GF-D8 (cell line): ENCODE data around the gene ITGB6.

ENCODE experiments used
- DNase-seq: peaks from one replicate; lab custom pipeline; 2025; lab: John Stamatoyannopoulos, UW

The ITGB6 gene, protein sequence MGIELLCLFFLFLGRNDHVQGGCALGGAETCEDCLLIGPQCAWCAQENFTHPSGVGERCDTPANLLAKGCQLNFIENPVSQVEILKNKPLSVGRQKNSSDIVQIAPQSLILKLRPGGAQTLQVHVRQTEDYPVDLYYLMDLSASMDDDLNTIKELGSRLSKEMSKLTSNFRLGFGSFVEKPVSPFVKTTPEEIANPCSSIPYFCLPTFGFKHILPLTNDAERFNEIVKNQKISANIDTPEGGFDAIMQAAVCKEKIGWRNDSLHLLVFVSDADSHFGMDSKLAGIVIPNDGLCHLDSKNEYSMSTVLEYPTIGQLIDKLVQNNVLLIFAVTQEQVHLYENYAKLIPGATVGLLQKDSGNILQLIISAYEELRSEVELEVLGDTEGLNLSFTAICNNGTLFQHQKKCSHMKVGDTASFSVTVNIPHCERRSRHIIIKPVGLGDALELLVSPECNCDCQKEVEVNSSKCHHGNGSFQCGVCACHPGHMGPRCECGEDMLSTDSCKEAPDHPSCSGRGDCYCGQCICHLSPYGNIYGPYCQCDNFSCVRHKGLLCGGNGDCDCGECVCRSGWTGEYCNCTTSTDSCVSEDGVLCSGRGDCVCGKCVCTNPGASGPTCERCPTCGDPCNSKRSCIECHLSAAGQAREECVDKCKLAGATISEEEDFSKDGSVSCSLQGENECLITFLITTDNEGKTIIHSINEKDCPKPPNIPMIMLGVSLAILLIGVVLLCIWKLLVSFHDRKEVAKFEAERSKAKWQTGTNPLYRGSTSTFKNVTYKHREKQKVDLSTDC

DNA sequence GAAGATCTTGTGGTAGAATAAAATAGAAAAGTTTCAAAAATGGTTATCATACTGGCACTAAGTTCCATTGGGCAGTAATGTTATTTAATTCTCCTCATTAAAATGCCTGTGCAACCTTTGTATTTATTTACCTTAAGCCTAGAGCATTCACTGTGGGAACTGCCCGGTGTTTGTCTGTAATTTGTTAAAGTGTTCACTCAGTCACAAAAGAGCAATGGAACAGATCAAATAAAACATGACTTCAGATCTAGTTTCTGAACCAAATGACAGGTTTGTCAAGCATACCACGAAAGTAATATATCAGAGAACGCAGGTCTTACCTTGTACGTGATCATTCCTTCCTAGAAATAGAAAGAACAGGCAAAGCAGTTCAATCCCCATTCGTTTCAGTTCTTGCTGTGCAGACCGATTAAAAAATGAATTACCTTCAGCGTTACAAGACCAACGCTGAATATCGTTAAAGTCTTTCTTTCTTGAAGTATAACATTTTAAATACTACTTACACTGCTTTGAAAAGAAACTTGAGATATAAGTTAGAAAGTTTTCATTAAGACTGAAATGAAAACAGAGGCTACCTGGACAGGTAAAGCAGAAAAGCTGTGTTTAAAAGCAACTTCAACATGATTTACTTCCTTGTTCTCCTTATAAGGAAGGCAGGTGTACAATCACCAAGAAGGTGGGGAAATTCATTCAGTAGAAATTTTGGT, at the start of gene ITGB6:
Gene ITGB6 (minus strand): TSS at position 590 of the 707 bp plus-strand sequence. CDS start 209 bp downstream, at position 381.
- DNase-seq = no peak

DNA sequence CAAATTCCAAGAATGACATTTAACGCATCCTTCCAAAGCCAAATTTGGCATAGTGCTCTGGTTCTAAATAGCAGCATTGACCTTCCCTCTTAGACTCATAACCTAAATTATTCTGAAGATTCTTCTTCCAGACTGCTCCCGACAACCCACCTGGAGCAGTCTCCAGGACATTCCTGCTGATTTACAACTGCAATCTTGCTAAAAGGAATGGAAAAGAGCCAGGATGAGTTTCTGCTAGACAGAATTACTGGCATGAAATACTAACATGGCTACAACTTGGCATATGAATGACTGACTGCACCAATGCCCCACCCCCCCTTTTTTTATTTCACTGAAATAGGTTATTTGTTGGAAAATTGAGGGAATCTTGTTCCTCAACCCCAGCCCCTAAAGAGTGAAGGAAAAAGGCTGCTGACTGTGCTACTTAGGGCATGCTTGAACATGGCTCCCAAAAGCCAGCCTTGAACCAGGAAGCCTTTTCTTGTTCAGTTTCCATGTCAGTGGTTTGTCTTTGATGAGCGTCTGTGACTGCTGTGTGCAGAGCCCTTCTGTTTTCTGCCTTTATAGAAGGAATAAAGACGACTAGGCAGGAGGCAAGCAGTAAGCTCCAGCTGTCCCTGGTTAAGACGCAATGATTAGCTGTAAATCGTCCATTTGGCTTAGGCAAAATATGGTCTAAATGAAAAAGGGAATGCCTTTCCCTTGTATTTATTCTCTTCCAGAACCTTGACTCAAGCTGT, 47.4 kb upstream of the ITGB6 start:
- DNase-seq = no peak

DNA sequence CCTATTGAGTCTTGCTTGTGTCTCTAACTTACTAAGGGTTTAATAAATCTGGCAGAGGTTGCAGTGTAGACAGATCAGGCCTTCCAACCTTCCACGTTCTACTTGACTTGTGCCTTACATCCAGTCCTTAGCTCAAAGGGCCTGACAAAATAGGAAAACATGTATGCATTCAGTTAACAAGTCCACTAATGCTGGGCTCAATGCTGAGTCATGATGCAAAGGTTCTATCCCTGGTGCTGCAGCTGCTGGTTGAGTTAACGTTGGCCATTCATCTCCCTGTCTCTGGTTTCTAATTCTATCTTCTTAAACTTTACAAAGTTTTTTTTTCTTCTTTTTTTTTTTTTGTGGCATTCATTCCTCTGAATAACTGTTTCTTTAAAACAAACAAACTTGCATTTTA, 46.3 kb upstream of the ITGB6 start:
- no peak for DNase-seq

DNA sequence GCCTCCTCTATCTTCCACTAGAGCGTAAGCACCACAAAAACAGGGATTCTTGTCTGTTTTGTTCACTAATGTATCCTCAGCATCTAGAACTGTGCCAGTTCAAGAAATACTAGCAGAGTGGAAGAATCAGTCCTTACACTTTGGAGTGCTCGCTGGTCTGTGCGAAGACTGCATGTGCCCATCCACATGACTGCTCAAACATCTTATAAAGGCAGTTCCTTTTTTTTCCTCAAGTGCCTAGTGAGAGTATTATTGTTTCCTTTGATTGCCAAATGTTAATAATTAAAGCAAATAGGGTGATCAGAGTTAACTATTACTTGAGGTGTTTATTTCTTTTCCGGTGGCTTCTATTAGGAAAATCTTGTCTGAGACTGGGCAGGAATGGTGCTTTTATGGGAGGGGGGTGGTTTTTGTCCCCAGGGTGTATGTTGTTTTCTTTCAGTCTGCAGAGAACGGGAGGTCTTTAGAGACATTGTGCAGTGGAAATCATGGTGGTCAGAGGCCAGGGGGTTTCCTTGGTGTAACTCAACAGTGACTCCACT, 45.6 kb upstream of the ITGB6 start:
- no peak for DNase-seq

DNA sequence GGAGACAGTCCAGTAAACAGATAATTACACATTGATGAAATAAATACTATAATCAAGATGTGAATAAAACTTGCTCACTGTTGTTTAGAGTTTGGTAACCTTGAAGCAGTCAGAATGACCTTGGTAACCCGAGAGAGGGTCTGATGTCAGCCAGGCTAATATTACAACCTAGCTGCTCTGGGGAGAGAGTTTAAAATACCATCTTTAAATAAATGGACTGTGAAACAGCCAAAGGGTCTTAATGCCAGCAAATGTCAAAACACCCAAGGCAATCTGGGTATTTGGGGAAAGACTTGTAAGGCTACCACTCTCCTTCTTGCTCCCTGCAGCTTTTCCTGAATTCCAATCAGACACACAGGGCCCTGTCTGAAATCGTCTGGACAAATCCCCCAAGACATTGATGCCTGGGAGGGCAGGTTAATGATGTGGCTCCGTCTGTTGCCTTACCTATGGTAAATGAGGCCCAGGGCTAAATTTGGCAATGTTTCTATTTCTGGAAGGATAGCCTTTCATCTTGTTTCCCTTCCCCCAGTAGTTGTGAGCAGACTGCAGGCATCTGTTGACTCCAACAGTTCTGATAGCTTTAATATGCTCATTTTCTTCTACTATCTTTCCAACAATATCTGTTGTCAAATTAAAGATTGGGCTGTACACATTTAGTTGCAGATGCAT, 43.0 kb upstream of the ITGB6 start:
- no peak for DNase-seq

DNA sequence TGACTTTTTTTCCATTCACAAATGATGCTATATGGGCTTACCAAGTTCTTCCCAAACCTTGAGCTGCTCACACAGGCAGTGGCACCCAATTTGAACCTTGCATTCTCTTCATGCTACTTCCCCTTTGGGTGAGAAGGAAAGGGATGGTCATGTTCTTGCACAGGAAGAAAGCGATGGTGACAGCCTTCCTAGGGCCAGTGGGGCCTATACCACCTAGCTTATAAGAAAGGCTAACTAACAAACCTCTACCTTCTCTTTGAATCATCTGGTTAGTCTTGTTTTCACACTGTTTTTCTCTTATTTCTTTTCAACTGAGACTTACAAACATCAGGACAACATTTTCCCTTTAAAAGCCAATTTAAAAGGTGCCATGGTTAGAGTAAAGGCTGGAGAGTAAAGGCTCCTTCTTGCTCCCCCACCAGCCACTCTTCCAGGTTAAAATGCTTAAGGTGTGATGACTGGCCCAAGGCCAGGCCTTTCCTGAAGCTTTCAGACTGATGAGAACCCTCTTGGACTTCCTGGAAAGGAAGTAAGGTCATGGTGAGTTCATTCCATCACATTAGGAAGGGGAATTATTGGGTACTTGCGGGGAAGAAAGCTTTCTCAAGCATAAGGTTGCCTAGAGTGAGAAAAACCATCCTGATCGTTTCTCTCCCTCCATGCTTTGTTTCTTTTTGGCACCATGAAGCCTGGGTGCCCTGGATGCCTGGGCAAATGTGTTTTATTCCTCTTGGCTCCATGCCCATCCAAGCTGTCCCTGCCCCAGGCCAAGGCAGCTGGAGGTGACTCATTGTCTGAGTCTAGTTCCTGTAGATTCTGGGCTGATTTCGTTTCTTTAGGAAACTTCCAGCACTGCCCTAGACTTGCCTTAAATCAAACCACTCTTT, 41.4 kb upstream of the ITGB6 start:
- DNase-seq = no peak

DNA sequence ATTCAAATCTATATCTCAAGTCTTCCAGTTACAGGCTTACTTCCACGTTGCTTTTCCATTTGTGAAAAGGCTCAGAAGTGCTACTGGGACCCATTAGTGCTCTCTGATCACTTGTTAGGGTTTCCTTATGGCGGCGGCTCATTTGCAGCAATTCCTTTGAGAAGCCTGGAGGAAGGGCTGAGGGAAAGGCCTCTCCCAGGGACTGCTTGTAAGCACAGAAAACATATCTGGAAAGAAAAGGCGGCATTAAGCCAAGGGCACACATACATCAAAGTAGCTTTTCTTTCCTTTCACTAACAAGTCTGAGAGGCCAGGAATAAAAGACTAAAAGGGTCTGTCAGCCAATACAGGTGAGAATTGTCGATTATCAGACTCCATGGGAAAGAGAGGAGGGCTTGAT, 39.4 kb upstream of the ITGB6 start:
- DNase-seq = no peak

DNA sequence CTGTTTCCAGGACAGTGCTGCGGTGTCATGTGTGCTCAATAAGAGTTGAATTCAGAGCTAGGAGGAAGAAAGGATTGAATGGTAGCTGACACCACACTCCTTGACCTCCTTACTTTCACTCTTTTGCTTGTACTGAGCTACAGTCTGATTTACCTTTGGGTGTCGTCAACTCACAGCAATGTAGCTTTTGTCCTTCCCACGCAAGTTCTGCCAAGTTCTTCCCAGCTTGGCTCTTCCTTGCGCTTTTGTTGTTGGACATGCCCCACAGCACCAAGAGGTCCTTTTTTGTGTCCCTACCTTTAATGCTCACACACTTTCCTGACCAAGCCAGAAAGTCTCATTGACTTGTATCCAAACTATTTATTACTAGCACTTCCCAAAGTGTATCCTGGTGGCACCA, 38.3 kb upstream of the ITGB6 start:
- DNase-seq = no peak

DNA sequence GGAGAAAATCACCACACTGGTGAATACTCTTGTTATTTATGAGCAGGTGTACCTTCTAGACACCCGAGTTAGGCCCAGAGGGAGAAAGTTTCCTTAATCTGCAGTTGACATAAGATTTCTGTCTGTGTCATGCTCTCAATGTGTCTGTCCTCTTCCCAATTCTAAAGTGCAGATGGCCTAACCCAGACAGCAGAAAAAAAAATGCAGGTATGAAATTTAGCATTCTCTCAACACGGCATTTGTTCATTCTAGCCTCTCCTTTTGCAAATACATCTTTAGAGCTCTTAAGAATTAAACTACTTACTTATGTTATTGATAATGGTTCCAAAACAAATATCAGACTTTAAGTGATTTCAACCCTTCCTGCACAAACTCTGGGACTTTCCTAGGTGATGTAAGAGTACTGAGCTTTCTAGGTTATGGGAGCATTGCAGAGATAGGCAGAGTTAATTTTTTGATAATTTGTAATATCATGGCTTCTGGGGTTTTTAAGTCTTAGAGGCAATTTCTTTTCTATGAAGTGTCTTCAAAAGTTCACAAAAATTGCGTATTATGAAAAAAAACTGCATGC, 32.9 kb upstream of the ITGB6 start:
- no peak for DNase-seq

DNA sequence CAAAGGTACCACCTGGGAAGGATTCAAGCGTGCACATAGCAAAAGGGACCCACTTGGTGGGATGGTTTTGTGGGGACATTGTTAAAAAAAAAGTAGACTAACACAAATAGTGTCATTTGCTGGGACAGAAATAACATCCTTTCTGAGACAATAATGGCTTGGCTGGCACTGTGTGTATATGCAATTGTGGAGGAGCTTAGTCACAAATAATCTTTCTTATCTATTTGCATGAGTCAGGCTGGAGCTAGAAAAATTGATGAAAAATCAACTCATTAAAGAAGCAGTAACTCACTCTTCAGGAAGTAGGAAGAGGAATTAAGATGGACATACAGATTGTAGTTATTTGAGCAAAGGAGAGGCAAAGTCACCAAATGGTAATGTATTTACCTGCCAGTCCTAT, 29.5 kb upstream of the ITGB6 start:
- DNase-seq = no peak

DNA sequence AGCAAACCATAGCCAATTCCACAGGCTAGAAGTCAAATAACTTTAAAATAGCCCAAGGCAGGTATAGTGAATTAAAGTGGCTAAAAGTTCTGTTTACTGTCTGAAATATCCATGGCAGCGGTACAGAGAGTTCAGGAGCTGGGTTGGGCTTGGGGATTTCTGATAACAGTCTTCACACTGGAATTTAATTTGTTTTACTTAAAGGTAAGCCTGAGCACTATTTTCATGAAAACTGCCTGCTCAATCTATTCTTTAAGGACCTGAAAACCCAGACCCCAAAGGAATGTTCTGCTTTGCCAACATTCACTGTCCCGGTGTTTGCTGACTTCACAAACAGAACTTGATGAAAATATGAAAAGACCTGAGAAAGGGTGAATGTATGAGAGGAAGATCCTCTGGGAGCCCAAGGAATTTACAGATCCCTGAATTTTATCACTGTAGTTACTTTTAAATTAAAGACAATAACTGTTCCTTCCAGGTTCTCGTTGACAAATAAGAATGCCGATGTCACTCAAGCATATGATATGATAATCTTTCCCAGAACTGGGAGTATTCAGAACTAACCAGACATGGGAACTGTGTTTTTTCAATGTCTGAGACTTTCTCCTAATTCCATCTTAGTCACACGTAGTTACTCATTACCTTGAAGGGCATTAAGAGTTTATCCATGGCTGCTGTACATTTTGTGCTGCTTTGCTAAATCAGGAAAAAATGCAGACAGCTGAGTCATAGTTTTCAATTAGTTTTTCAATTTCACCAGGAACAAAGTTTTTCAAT, 28.3 kb upstream of the ITGB6 start:
- no peak for DNase-seq

DNA sequence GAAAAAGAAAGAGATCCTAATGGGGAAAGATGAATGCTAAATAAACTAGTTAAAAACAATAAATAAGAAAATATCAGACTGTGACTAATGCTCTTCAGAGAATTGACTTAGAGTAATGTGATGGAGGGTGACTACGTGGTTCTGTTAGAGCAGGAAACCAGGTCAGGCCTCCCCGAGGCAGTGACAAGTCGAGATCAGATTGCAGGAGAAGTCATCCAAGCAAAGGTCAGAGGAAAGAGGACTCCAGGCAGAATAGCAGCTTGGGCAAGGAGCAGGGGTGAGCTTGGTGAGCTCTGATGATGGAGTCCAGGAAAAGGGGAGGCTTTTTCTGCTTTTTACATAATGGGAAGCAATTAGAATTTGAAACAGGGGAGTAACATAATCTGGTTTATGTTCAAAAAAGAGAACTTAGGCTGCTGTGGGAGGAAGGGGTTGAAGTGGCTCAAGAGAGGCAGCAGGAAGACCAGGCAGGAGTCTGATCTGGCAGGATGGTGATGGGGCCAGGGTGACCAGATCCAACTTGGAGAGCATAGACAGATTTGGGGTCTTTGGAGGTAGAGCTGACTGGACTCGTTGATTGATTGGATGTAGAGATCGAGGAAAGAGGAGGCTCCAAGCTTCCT, 27.3 kb upstream of the ITGB6 start:
- no peak for DNase-seq

DNA sequence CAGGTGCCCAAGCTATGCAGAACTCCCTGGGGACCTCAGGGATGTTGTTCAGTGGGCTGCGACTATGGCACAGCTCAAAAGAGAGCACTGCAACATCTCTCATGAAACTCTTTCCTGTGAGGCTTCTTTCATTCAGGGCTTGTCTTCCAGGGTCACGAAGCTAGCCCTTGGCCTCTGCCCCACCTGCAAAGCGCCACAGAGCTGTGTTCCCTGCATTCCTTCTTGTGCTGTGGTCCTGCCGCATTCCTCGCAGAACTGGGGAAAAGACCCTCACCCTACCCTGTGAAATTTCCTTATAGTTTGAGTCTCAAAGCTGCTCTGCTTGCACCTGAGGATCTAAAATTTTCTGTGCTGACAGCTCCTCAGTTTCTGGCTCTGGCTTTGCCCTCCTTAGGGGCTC, 26.3 kb upstream of the ITGB6 start:
- no peak for DNase-seq

DNA sequence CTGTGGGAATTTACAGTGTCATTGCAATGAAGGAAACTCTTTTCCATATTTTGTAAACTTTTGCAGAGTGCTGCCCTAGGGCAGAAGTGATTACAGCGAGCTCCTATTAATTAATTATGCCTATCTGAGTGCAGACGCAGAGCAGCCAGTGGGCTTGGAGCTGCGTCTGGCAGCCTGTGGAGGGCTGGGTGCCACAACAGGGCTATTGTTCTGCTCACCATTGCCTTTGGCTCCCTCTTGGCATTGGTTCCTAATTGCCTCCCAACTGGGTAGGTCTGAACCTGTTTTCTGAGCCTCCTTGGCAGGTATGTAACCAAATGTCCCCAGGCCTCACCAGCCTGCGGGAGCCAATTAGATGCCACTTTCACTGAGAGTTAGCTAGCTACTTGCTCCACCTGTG, 25.6 kb upstream of the ITGB6 start:
- no peak for DNase-seq

DNA sequence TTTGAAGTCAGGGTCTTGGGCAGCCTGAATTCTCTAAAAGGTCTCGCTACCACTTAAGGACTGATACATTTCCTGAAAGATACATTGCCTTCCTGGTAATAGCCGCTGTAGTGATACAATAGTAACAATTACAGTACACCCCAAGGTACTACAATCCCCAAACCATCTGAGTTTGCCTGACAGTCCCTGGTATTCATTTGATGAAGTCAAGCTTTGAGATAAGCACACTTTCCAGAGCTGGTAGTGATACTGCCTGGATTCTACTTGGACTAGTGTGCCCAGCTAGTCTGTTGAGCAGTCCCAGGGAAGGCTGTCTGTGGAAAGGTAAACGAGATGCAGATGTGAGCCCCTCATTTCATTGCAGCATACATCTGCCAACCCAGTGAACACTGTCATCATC, 24.4 kb upstream of the ITGB6 start:
- no peak for DNase-seq

DNA sequence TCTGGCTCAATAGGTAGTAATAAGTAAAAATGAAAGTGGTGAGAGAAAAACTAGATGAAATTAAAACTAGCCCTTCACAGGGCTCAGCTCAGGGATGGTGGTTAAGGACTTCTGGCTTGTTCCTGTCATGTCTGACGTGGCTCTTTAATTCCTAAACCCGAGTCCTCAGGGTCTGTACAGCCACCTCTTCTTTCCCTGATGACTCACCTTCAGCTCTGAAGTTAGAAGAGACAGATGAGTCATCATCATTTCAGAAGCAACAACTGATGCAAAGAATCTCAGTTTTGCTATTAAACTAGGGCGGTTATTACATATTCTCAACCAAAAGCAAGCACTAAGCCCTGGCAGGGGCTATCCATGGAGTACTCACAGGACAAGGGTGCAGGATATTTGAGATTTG, 24.0 kb upstream of the ITGB6 start:
- DNase-seq = no peak

DNA sequence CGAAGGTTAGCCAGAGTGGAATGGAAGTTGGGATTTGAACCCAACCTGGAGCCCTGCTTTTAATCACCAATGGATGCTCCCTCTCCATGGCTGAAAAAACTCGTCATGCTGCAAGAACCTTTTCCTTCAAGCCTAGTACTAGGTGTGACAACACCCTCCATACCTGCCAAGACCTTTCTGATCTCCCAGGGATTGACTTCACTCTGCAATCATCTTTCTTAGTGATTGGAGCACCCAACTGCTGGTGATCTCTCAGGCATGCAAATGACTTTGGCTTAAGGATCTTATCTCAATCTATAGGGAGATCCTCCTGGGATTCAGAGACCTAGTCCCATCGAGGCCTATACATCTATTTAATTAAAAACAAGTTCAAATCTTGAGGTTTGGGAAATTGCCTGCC, 23.5 kb upstream of the ITGB6 start:
- no peak for DNase-seq

DNA sequence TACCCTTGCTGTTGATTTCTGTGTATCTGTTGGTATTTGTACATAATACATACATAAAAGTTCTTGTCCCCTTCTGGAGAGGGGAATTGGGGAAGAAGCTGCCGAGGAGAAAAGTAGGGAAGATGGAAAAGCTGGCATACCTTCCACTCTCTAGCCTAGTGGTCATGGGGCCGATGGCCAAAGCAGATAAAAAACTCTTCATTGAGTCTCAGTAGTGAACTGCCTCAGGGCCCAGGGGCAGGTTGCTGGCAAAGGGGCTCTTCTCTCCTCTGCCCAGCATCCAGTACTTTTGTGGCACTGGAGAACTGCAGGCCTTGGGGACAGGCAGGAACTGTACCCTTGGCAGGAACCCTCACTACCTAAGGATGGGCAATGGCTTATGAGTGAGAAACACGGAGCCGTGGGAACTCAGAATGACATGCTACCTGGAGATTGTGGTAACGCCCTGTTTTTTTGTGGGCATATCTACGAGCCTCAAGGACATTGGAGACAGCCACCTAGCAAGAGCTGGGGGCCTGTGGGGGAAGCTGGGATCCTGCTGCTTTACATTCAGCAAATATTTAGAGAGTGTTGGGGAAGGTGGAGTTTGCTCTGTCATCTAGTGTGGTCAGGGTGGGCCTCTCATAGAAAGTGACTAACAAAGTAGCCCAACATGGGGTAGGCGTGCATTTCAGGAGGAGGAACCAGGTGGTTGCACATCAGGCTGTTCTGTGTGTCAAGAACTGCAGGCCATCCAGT, 22.6 kb upstream of the ITGB6 start:
- DNase-seq = no peak
